Stimulated activated memory B cell treated with anti-CD40 and anti-IgM and Interleukin-4, amounts not matched to agents 10 μg/mL and 1 μg/mL and 100 μg/mL, for 72 hours (primary cell): ENCODE results near the gene CUX1.

Source experiments
- ATAC-seq: fragments of 150-1000 bp; cut with Tn5 transposase; 2 replicates; pipeline ENCODE4 v1.10.0; 2021
- H3K27ac Mint-ChIP-seq: one replicate; pipeline ENCODE4 v1.8.0; 2022; ENCODE audit warnings: mild to moderate bottlenecking, mixed read lengths
- H3K27me3 Mint-ChIP-seq: one replicate; pipeline ENCODE4 v1.8.0; 2022; ENCODE audit warnings: mixed read lengths
- H3K36me3 Mint-ChIP-seq: one replicate; pipeline ENCODE4 v1.8.0; 2022; ENCODE audit warnings: mixed read lengths
- H3K4me1 Mint-ChIP-seq: one replicate; pipeline ENCODE4 v1.8.0; 2022; ENCODE audit warnings: mixed read lengths
- H3K4me3 Mint-ChIP-seq: one replicate; pipeline ENCODE4 v1.8.0; 2022; ENCODE audit warnings: mild to moderate bottlenecking, moderate library complexity, mixed read lengths
- H3K9me3 Mint-ChIP-seq: one replicate; pipeline ENCODE4 v1.8.0; 2022; ENCODE audit warnings: mixed read lengths

The CUX1 gene

GRCh38 chr7:102248456-102249395 lies 431.3 kb downstream of the CUX1 start:
- Mint-ChIP-seq H3K4me1 (peaks cover 7% of the 10 kb centered on the region), H3K9me3 (no peaks in the 10 kb centered on the region), H3K27me3 (no peaks in the 10 kb centered on the region), H3K4me3 (no peak overlapping the region), H3K36me3 (peaks cover 28% of the 10 kb centered on the region), H3K27ac (no peak overlapping the region)
- ATAC-seq: peak; percentile 69

- H3K36me3 Mint-ChIP-seq: peaks cover 20% of the 10 kb centered on the region
- H3K4me3 Mint-ChIP-seq: no peak overlapping the region
- no peaks in the 10 kb centered on the region for H3K9me3 Mint-ChIP-seq
- no peak for ATAC-seq
- peaks cover 7% of the 10 kb centered on the region for H3K4me1 Mint-ChIP-seq
- H3K27ac Mint-ChIP-seq: no peak overlapping the region
- H3K27me3 Mint-ChIP-seq: no peaks in the 10 kb centered on the region
These were observed 434.3 kb downstream of the CUX1 start for GRCh38 chr7:102251531-102252365.

GRCh38 chr7:102252366-102252982 lies 435.0 kb downstream of the CUX1 start:
- no peak overlapping the region for H3K4me3 Mint-ChIP-seq
- no peaks in the 10 kb centered on the region for H3K27me3 Mint-ChIP-seq
- no peaks in the 10 kb centered on the region for H3K9me3 Mint-ChIP-seq
- no peak for ATAC-seq
- no peak overlapping the region for H3K27ac Mint-ChIP-seq
- H3K4me1 Mint-ChIP-seq: peaks cover 7% of the 10 kb centered on the region
- peaks cover 13% of the 10 kb centered on the region for H3K36me3 Mint-ChIP-seq

GRCh38 chr7:102253066-102253972 lies 435.9 kb downstream of the CUX1 start:
- Mint-ChIP-seq H3K27me3 (no peaks in the 10 kb centered on the region), H3K36me3 (peaks cover 7% of the 10 kb centered on the region), H3K27ac (no peak overlapping the region), H3K4me3 (no peak overlapping the region), H3K4me1 (peaks cover 7% of the 10 kb centered on the region), H3K9me3 (no peaks in the 10 kb centered on the region)
- ATAC-seq: no peak

- no peak overlapping the region for H3K27ac Mint-ChIP-seq
- no peak for ATAC-seq
- peaks cover 7% of the 10 kb centered on the region for H3K36me3 Mint-ChIP-seq
- H3K4me3 Mint-ChIP-seq: no peak overlapping the region
- H3K9me3 Mint-ChIP-seq: no peaks in the 10 kb centered on the region
- no peaks in the 10 kb centered on the region for H3K27me3 Mint-ChIP-seq
- H3K4me1 Mint-ChIP-seq: peaks cover 7% of the 10 kb centered on the region
These were observed 436.5 kb downstream of the CUX1 start for GRCh38 chr7:102253973-102254370.

GRCh38 chr7:102254521-102254920 lies 437.1 kb downstream of the CUX1 start:
- H3K9me3 Mint-ChIP-seq: no peaks in the 10 kb centered on the region
- H3K27ac Mint-ChIP-seq: no peak overlapping the region
- no peak overlapping the region for H3K4me3 Mint-ChIP-seq
- no peaks in the 10 kb centered on the region for H3K27me3 Mint-ChIP-seq
- no peak for ATAC-seq
- peaks cover 7% of the 10 kb centered on the region for H3K36me3 Mint-ChIP-seq
- peaks cover 7% of the 10 kb centered on the region for H3K4me1 Mint-ChIP-seq

GRCh38 chr7:102255501-102255900 lies 438.1 kb downstream of the CUX1 start:
- no peak overlapping the region for H3K27ac Mint-ChIP-seq
- no peak overlapping the region for H3K4me3 Mint-ChIP-seq
- H3K27me3 Mint-ChIP-seq: no peaks in the 10 kb centered on the region
- H3K4me1 Mint-ChIP-seq: peaks cover 7% of the 10 kb centered on the region
- ATAC-seq: no peak
- peaks cover 3% of the 10 kb centered on the region for H3K36me3 Mint-ChIP-seq
- no peaks in the 10 kb centered on the region for H3K9me3 Mint-ChIP-seq

- Mint-ChIP-seq H3K27me3 (no peaks in the 10 kb centered on the region), H3K9me3 (no peaks in the 10 kb centered on the region), H3K4me3 (no peak overlapping the region), H3K4me1 (peaks cover 7% of the 10 kb centered on the region), H3K36me3 (no peaks in the 10 kb centered on the region), H3K27ac (no peak overlapping the region)
- no peak for ATAC-seq
These were observed 438.5 kb downstream of the CUX1 start for GRCh38 chr7:102255916-102256315.

GRCh38 chr7:102258073-102258748 lies 440.8 kb downstream of the CUX1 start:
- Mint-ChIP-seq H3K27ac (no peak overlapping the region), H3K27me3 (no peaks in the 10 kb centered on the region), H3K4me1 (no peaks in the 10 kb centered on the region), H3K9me3 (no peaks in the 10 kb centered on the region), H3K4me3 (no peak overlapping the region), H3K36me3 (no peaks in the 10 kb centered on the region)
- ATAC-seq: no peak

- no peak overlapping the region for H3K27ac Mint-ChIP-seq
- no peak overlapping the region for H3K4me3 Mint-ChIP-seq
These were observed 441.3 kb downstream of the CUX1 start for GRCh38 chr7:102258749-102259107.

GRCh38 chr7:102260856-102261255 lies 443.4 kb downstream of the CUX1 start:
- H3K4me1 Mint-ChIP-seq: peaks cover 8% of the 10 kb centered on the region
- no peak overlapping the region for H3K27ac Mint-ChIP-seq
- H3K4me3 Mint-ChIP-seq: no peak overlapping the region
- H3K36me3 Mint-ChIP-seq: no peaks in the 10 kb centered on the region
- no peaks in the 10 kb centered on the region for H3K9me3 Mint-ChIP-seq
- ATAC-seq: no peak
- peaks cover under 1% of the 10 kb centered on the region for H3K27me3 Mint-ChIP-seq

More at GRCh38 chr7:102258749-102259107, 441.3 kb downstream of the CUX1 start:
- Mint-ChIP-seq H3K36me3 (no peaks in the 10 kb centered on the region), H3K27me3 (no peaks in the 10 kb centered on the region), H3K4me1 (no peaks in the 10 kb centered on the region), H3K9me3 (no peaks in the 10 kb centered on the region)
- no peak for ATAC-seq

GRCh38 chr7:102261451-102261850 lies 444.0 kb downstream of the CUX1 start:
- ATAC-seq: no peak
- H3K27ac Mint-ChIP-seq: no peak overlapping the region
- no peaks in the 10 kb centered on the region for H3K36me3 Mint-ChIP-seq
- peaks cover 8% of the 10 kb centered on the region for H3K4me1 Mint-ChIP-seq
- H3K4me3 Mint-ChIP-seq: no peak overlapping the region
- no peaks in the 10 kb centered on the region for H3K9me3 Mint-ChIP-seq
- peaks cover 6% of the 10 kb centered on the region for H3K27me3 Mint-ChIP-seq

GRCh38 chr7:102262546-102262945 lies 445.1 kb downstream of the CUX1 start:
- H3K9me3 Mint-ChIP-seq: no peaks in the 10 kb centered on the region
- no peaks in the 10 kb centered on the region for H3K36me3 Mint-ChIP-seq
- H3K4me3 Mint-ChIP-seq: no peak overlapping the region
- H3K4me1 Mint-ChIP-seq: peaks cover 8% of the 10 kb centered on the region
- ATAC-seq: no peak
- no peak overlapping the region for H3K27ac Mint-ChIP-seq
- peaks cover 6% of the 10 kb centered on the region for H3K27me3 Mint-ChIP-seq

GRCh38 chr7:102264367-102264891 lies 447.0 kb downstream of the CUX1 start:
- ATAC-seq: peak; percentile 75
- peaks cover 8% of the 10 kb centered on the region for H3K4me1 Mint-ChIP-seq
- H3K9me3 Mint-ChIP-seq: no peaks in the 10 kb centered on the region
- H3K4me3 Mint-ChIP-seq: no peak overlapping the region
- peaks cover 6% of the 10 kb centered on the region for H3K27me3 Mint-ChIP-seq
- H3K36me3 Mint-ChIP-seq: no peaks in the 10 kb centered on the region
- peak overlapping the region; percentile 54 for H3K27ac Mint-ChIP-seq
